H9 (cell line): ENCODE results near the gene ACOT2. TPM values are rescaled to one million over a fixed set of nuclear protein-coding genes. Genes with fewer than 3 reads are reported as not detected.

ENCODE experiments used
- DNase-seq: peaks from one replicate; pipeline ENCODE4 v3.0.0-alpha.2; 2017
- H2AFZ ChIP-seq: one replicate; pipeline ENCODE4 v1.6.1; 2013; ENCODE audit warnings: mild to moderate bottlenecking, low read length, control low read depth, moderate library complexity
- H2AK5ac ChIP-seq: 2 replicates; pipeline ENCODE4 v1.6.1; 2013; ENCODE audit warnings: low read length, control low read depth, mixed read lengths; ENCODE audit not compliant: insufficient read length
- H2BK120ac ChIP-seq: one replicate; pipeline ENCODE4 v1.6.1; 2013; ENCODE audit warnings: low read depth, mild to moderate bottlenecking, low read length, control low read depth, inconsistent platforms; ENCODE audit not compliant: poor library complexity, severe bottlenecking
- H2BK12ac ChIP-seq: 2 replicates; pipeline ENCODE4 v1.6.1; 2013; ENCODE audit warnings: low read length, control low read depth, mixed read lengths, low read depth; ENCODE audit not compliant: insufficient read length
- H2BK15ac ChIP-seq: 2 replicates; pipeline ENCODE4 v1.6.1; 2013; ENCODE audit warnings: low read depth, low read length, control low read depth
- H2BK20ac ChIP-seq: one replicate; pipeline ENCODE4 v1.6.1; 2013; ENCODE audit warnings: low read depth, mild to moderate bottlenecking, low read length, control low read depth, inconsistent platforms; ENCODE audit not compliant: poor library complexity, severe bottlenecking
- H2BK5ac ChIP-seq: 2 replicates; pipeline ENCODE4 v1.6.1; 2013; ENCODE audit warnings: low read length, control low read depth, mixed read lengths; ENCODE audit not compliant: insufficient read length
- H3K14ac ChIP-seq: 2 replicates; pipeline ENCODE4 v1.6.1; 2013; ENCODE audit warnings: low read length, control low read depth; ENCODE audit not compliant: insufficient read depth
- H3K18ac ChIP-seq: 2 replicates; pipeline ENCODE4 v1.6.1; 2013; ENCODE audit warnings: low read depth, mild to moderate bottlenecking, mixed read lengths, low read length, control low read depth; ENCODE audit not compliant: insufficient read length
- H3K23ac ChIP-seq: 2 replicates; pipeline ENCODE4 v1.6.1; 2013; ENCODE audit warnings: low read length, control low read depth, mixed read lengths, low read depth; ENCODE audit not compliant: insufficient read length
- H3K23me2 ChIP-seq: 2 replicates; pipeline ENCODE4 v1.6.1; 2013; ENCODE audit warnings: low read depth, mild to moderate bottlenecking, mixed read lengths, low read length, control low read depth; ENCODE audit not compliant: insufficient read length, poor library complexity, severe bottlenecking
- H3K27ac ChIP-seq: 2 replicates; pipeline ENCODE4 v1.5.1; 2013; ENCODE audit warnings: low read length, control low read depth, mixed read lengths, low read depth; ENCODE audit not compliant: insufficient read length
- H3K27me3 ChIP-seq: 2 replicates; pipeline ENCODE4 v1.6.1; 2013; ENCODE audit warnings: low read length, control low read depth, inconsistent platforms; ENCODE audit not compliant: insufficient read depth
- H3K4ac ChIP-seq: 2 replicates; pipeline ENCODE4 v1.6.1; 2013; ENCODE audit warnings: low read depth, mild to moderate bottlenecking, control low read depth, inconsistent platforms, low read length, moderate library complexity
- H3K4me1 ChIP-seq: 2 replicates; pipeline ENCODE4 v1.6.1; 2013; ENCODE audit warnings: low read length, control low read depth, inconsistent platforms; ENCODE audit not compliant: insufficient read depth
- H3K4me2 ChIP-seq: 2 replicates; pipeline ENCODE4 v1.6.1; 2013; ENCODE audit warnings: low read length, control low read depth, mixed read lengths; ENCODE audit not compliant: insufficient read length, insufficient read depth
- H3K56ac ChIP-seq: 2 replicates; pipeline ENCODE4 v1.6.1; 2013; ENCODE audit warnings: low read depth, mild to moderate bottlenecking, mixed read lengths, low read length, control low read depth; ENCODE audit not compliant: insufficient read length
- H3K79me1 ChIP-seq: 2 replicates; pipeline ENCODE4 v1.6.1; 2013; ENCODE audit warnings: low read depth, mild to moderate bottlenecking, moderate library complexity, low read length, control low read depth, inconsistent platforms; ENCODE audit not compliant: insufficient read depth, poor library complexity, severe bottlenecking
- H3K79me2 ChIP-seq: 2 replicates; pipeline ENCODE4 v1.6.1; 2013; ENCODE audit warnings: low read length, control low read depth, inconsistent platforms; ENCODE audit not compliant: insufficient read depth
- H3K9ac ChIP-seq: 2 replicates; pipeline ENCODE4 v1.6.1; 2013; ENCODE audit warnings: low read length, control low read depth, mixed read lengths; ENCODE audit not compliant: insufficient read length; ENCODE audit errors: extremely low read depth
- H3K9me3 ChIP-seq: one replicate; pipeline ENCODE4 v1.6.1; 2013; ENCODE audit warnings: low read depth, low read length, inconsistent platforms; ENCODE audit not compliant: control insufficient read depth
- H3T11ph ChIP-seq: one replicate; pipeline ENCODE4 v1.6.1; 2013; ENCODE audit warnings: mild to moderate bottlenecking, low read length, control low read depth, inconsistent platforms
- H4K20me1 ChIP-seq: one replicate; pipeline ENCODE4 v1.6.1; 2013; ENCODE audit not compliant: control insufficient read depth, insufficient read length, insufficient read depth
- H4K5ac ChIP-seq: 2 replicates; pipeline ENCODE4 v1.6.1; 2013; ENCODE audit warnings: low read depth, mild to moderate bottlenecking, mixed read lengths, low read length, control low read depth; ENCODE audit not compliant: insufficient read length
- H4K8ac ChIP-seq: replicated peaks from 2 replicates; pipeline ENCODE4 v1.6.1; 2013; ENCODE audit warnings: low read length, control low read depth, mixed read lengths, low read depth; ENCODE audit not compliant: insufficient read length
- H4K91ac ChIP-seq: 2 replicates; pipeline ENCODE4 v1.6.1; 2013; ENCODE audit warnings: low read depth, mild to moderate bottlenecking, moderate library complexity, mixed read lengths, low read length, control low read depth; ENCODE audit not compliant: insufficient read length
- H3K27ac Mint-ChIP-seq, 3 experiments: 2 replicates in 2 of 3; 3 replicates in 1 of 3; pipeline ENCODE4 v1.8.0; 2020 to 2021; ENCODE audit warnings: mixed read lengths in 3 of 3, mild to moderate bottlenecking in 1 of 3, moderate library complexity in 1 of 3
- H3K27me3 Mint-ChIP-seq: 2 replicates; pipeline ENCODE4 v1.8.0; 2021; ENCODE audit warnings: low read depth, mild to moderate bottlenecking, moderate library complexity, mixed read lengths
- H3K36me3 Mint-ChIP-seq, 3 experiments: 2 replicates in 2 of 3; 3 replicates in 1 of 3; pipeline ENCODE4 v1.8.0; 2020 to 2021; ENCODE audit warnings: low read depth in 3 of 3, mixed read lengths in 3 of 3; ENCODE audit not compliant: insufficient read depth in 1 of 3
- H3K4me1 Mint-ChIP-seq, 2 experiments: 2 replicates each; pipeline ENCODE4 v1.8.0; 2020; ENCODE audit warnings: mixed read lengths in 2 of 2
- H3K4me3 Mint-ChIP-seq, 2 experiments: 2 replicates in 1 of 2; 3 replicates in 1 of 2; pipeline ENCODE4 v1.8.0; 2020 to 2021; ENCODE audit warnings: mild to moderate bottlenecking in 2 of 2, mixed read lengths in 2 of 2, moderate library complexity in 1 of 2
- H3K9me3 Mint-ChIP-seq, 2 experiments: 2 replicates in 1 of 2; 3 replicates in 1 of 2; pipeline ENCODE4 v1.8.0; 2020; ENCODE audit warnings: mild to moderate bottlenecking in 2 of 2, mixed read lengths in 2 of 2, moderate library complexity in 1 of 2
- WGBS: extraction: QIAGEN DNeasy Blood & Tissue Kit; methylation state at CpG from one replicate; pipeline ENCODE4 v1.1.7; 2013; ENCODE audit warnings: missing lambda C conversion rate, low lambda C conversion rate, mixed read lengths; ENCODE audit not compliant: insufficient read length; ENCODE audit errors: extremely low coverage; 5-methylcytosine and 5-hydroxymethylcytosine counted together
- total RNA-seq: library from RNA; stranded (reverse); gene quantifications from 2 replicates; pipeline ENCODE4 v1.2.1, GENCODE V29; 2021
- TF ChIP-seq, protein P1 (sequence below): fragments of 200-600 bp; sonication (generic); conservative IDR thresholded peaks from 3 replicates; pipeline ENCODE4 v1.8.0; 2021; ENCODE audit warnings: antibody characterized with exemption, mild to moderate bottlenecking

The ACOT2 gene
- total RNA-seq, 1 experiment from 2014 or later = 10.2 TPM

DNA sequence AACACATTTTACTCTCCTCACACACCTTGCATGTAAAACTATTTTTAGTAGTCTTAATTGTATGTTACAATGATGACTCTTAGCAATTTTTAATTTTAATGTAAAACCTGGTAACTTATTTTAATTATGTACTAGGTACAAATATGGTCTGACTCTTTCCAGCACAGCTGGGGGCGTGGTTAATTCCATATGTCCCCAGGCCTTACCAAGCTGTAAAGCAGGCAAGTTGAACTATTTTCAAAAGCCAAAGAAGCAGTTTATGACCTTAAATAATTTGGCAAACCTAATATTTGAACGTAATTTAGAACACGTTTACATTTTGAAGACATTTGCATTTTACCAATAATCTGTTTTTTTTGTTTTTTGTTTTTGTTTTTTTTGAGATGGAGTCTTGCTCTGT is 34.0 kb downstream of the ACOT2 start:
- Mint-ChIP-seq H3K27me3 (no peaks in the 10 kb centered on the region; the same call in 1 of the 2 replicates), H3K4me1 (no peaks in the 10 kb centered on the region), H3K36me3 (peaks cover 11 to 21% (median 21%) of the 10 kb centered on the region in 3 experiments; a peak in 6 of 7 replicates), H3K4me3 (no peak overlapping the region), H3K9me3 (peaks cover 25 to 29% of the 10 kb centered on the region in 2 experiments), H3K27ac (no peak overlapping the region)
- no peak overlapping the region for H2BK20ac ChIP-seq
- H3K23me2 ChIP-seq = no peaks in the 10 kb centered on the region
- no peak overlapping the region for H2BK15ac ChIP-seq
- no peaks in the 10 kb centered on the region for H3K9me3 ChIP-seq
- H3T11ph ChIP-seq = no peak overlapping the region
- no peak overlapping the region for H4K8ac ChIP-seq
- H3K18ac ChIP-seq = no peak overlapping the region
- no peaks in the 10 kb centered on the region for H3K79me2 ChIP-seq
- no peaks in the 10 kb centered on the region for H3K27me3 ChIP-seq
- H3K4me2 ChIP-seq = no peak overlapping the region
- no peak overlapping the region for H2AFZ ChIP-seq
- H4K20me1 ChIP-seq = no peaks in the 10 kb centered on the region
- no peak overlapping the region for H3K4ac ChIP-seq
- DNase-seq = no peak
- H2BK12ac ChIP-seq = no peak overlapping the region
- no peak overlapping the region for H2BK5ac ChIP-seq
- no peak overlapping the region for H4K5ac ChIP-seq
- no peak overlapping the region for H4K91ac ChIP-seq
- no peak overlapping the region for H2AK5ac ChIP-seq
- H3K14ac ChIP-seq = no peak overlapping the region
- no CpG with 5 or more reads among the region's 3 CpGs for WGBS
- H3K27ac ChIP-seq = no peak overlapping the region
- TF ChIP-seq, protein P1, sequence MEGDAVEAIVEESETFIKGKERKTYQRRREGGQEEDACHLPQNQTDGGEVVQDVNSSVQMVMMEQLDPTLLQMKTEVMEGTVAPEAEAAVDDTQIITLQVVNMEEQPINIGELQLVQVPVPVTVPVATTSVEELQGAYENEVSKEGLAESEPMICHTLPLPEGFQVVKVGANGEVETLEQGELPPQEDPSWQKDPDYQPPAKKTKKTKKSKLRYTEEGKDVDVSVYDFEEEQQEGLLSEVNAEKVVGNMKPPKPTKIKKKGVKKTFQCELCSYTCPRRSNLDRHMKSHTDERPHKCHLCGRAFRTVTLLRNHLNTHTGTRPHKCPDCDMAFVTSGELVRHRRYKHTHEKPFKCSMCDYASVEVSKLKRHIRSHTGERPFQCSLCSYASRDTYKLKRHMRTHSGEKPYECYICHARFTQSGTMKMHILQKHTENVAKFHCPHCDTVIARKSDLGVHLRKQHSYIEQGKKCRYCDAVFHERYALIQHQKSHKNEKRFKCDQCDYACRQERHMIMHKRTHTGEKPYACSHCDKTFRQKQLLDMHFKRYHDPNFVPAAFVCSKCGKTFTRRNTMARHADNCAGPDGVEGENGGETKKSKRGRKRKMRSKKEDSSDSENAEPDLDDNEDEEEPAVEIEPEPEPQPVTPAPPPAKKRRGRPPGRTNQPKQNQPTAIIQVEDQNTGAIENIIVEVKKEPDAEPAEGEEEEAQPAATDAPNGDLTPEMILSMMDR = no peak
- no peaks in the 10 kb centered on the region for H3K79me1 ChIP-seq
- no peak overlapping the region for H3K56ac ChIP-seq
- H3K4me1 ChIP-seq = no peaks in the 10 kb centered on the region
- no peak overlapping the region for H3K9ac ChIP-seq
- H2BK120ac ChIP-seq = no peak overlapping the region
- H3K23ac ChIP-seq = no peak overlapping the region
